IMR-90 (cell line): ENCODE data around the gene NUCB2. TPM values are rescaled to one million over a fixed set of nuclear protein-coding genes. Genes with fewer than 3 reads are reported as not detected.

ENCODE experiments used
- ATAC-seq: fragments of 200-7000 bp; cut with Tn5 transposase; 2 replicates; pipeline ENCODE4 v1.9.1; 2020; ENCODE audit warnings: low read depth, mild to moderate bottlenecking, moderate library complexity
- BruUV-seq: library from RNA; stranded (reverse); fragments of 400-500 nt; replicated peaks from 2 replicates; lab custom pipeline; 2021; lab: Mats Ljungman, UMichigan
- CTCF ChIA-PET: fragments of 300-600 bp; formaldehyde crosslinking; extraction: SDS; loops from one replicate; lab custom pipeline; 2021; ENCODE audit warnings: antibody characterized with exemption; lab: Yijun Ruan, JAX
- POLR2A ChIA-PET: fragments of 300-600 bp; sonication (Branson Sonifier 250); formaldehyde crosslinking; loops from one replicate; lab custom pipeline; 2022; ENCODE audit warnings: antibody characterized with exemption; ENCODE audit not compliant: unreplicated experiment; lab: Charles Lee
- DNase-seq: peaks from one replicate; pipeline ENCODE4 v3.0.0; 2013
- H2AFZ ChIP-seq: replicated peaks from 2 replicates; pipeline ENCODE3; 2013; ENCODE audit warnings: low read length, mild to moderate bottlenecking; ENCODE audit not compliant: poor library complexity
- H2AK5ac ChIP-seq: 2 replicates; pipeline ENCODE4 v1.6.1; 2013; ENCODE audit warnings: low read depth, low read length, inconsistent platforms
- H2AK9ac ChIP-seq: replicated peaks from 2 replicates; pipeline ENCODE3; 2013; ENCODE audit warnings: mild to moderate bottlenecking, low read depth, low read length, moderate library complexity; ENCODE audit not compliant: poor library complexity
- H2BK120ac ChIP-seq: 2 replicates; pipeline ENCODE4 v1.6.1; 2013; ENCODE audit warnings: low read depth, low read length, inconsistent platforms
- H2BK15ac ChIP-seq: 3 replicates; pipeline ENCODE4 v1.6.1; 2013; ENCODE audit warnings: low read depth, low read length, inconsistent platforms
- H2BK20ac ChIP-seq: 2 replicates; pipeline ENCODE4 v1.6.1; 2013; ENCODE audit warnings: low read depth, mild to moderate bottlenecking, inconsistent platforms, low read length, moderate library complexity
- H2BK5ac ChIP-seq: 2 replicates; pipeline ENCODE4 v1.6.1; 2013; ENCODE audit warnings: mild to moderate bottlenecking, low read depth, low read length, inconsistent platforms; ENCODE audit not compliant: poor library complexity, severe bottlenecking
- H3K14ac ChIP-seq: replicated peaks from 2 replicates; pipeline ENCODE4 v1.6.1; 2013; ENCODE audit warnings: low read depth, low read length, inconsistent platforms
- H3K18ac ChIP-seq: 2 replicates; pipeline ENCODE4 v1.6.1; 2013; ENCODE audit warnings: low read depth, low read length, control low read depth
- H3K23ac ChIP-seq: 2 replicates; pipeline ENCODE4 v1.6.1; 2013; ENCODE audit warnings: low read depth, low read length, inconsistent platforms
- H3K27ac ChIP-seq: 2 replicates; pipeline ENCODE4 v1.5.1; 2013; ENCODE audit warnings: mild to moderate bottlenecking, control low read depth, low read length; ENCODE audit not compliant: insufficient read depth
- H3K27me3 ChIP-seq: 2 replicates; pipeline ENCODE4 v1.6.1; 2013; ENCODE audit warnings: low read length; ENCODE audit not compliant: control insufficient read depth, insufficient read depth
- H3K36me3 ChIP-seq: 2 replicates; pipeline ENCODE4 v1.6.1; 2013; ENCODE audit warnings: low read length, mixed read lengths; ENCODE audit not compliant: control insufficient read depth, insufficient read depth
- H3K4ac ChIP-seq: 2 replicates; pipeline ENCODE4 v1.6.1; 2013; ENCODE audit warnings: low read depth, low read length, inconsistent platforms
- H3K4me1 ChIP-seq: 2 replicates; pipeline ENCODE4 v1.6.1; 2013; ENCODE audit warnings: low read length, mixed read lengths; ENCODE audit not compliant: control insufficient read depth, insufficient read depth
- H3K4me2 ChIP-seq: 2 replicates; pipeline ENCODE4 v1.6.1; 2013; ENCODE audit warnings: low read depth, mild to moderate bottlenecking, control low read depth, low read length, moderate library complexity
- H3K4me3 ChIP-seq: 2 replicates; pipeline ENCODE4 v1.5.1; 2013; ENCODE audit warnings: low read depth, mild to moderate bottlenecking, control low read depth, low read length, moderate library complexity; ENCODE audit not compliant: insufficient read depth
- H3K56ac ChIP-seq: 2 replicates; pipeline ENCODE4 v1.6.1; 2013; ENCODE audit warnings: low read length, inconsistent platforms; ENCODE audit not compliant: insufficient read depth; ENCODE audit errors: extremely low read depth
- H3K79me1 ChIP-seq, 2 experiments: 2 replicates each; pipeline ENCODE4 v1.6.1; 2013; ENCODE audit warnings: low read length in 2 of 2, inconsistent platforms in 1 of 2, low read depth in 1 of 2
- H3K9ac ChIP-seq: 2 replicates; pipeline ENCODE4 v1.6.1; 2013; ENCODE audit warnings: low read depth, low read length, control low read depth
- H3K9me1 ChIP-seq: 2 replicates; pipeline ENCODE4 v1.6.1; 2013; ENCODE audit warnings: low read length, inconsistent platforms; ENCODE audit not compliant: insufficient read depth
- H3K9me3 ChIP-seq: 2 replicates; pipeline ENCODE4 v1.6.1; 2013; ENCODE audit warnings: low read length; ENCODE audit not compliant: control insufficient read depth, insufficient read depth
- H4K20me1 ChIP-seq: 2 replicates; pipeline ENCODE4 v1.6.1; 2013; ENCODE audit warnings: low read length, inconsistent platforms; ENCODE audit not compliant: insufficient read depth
- H4K5ac ChIP-seq: 2 replicates; pipeline ENCODE4 v1.6.1; 2013; ENCODE audit warnings: mild to moderate bottlenecking, low read depth, low read length, control low read depth
- H4K8ac ChIP-seq, 2 experiments: 2 replicates each; pipeline ENCODE4 v1.6.1; 2013; ENCODE audit warnings: low read depth in 2 of 2, low read length in 2 of 2, control low read depth in 1 of 2, inconsistent platforms in 1 of 2
- H4K91ac ChIP-seq: 2 replicates; pipeline ENCODE4 v1.6.1; 2013; ENCODE audit warnings: low read depth, low read length, inconsistent platforms; ENCODE audit not compliant: insufficient read depth
- BHLHE40 ChIP-seq: fragments of 150-350 bp; IDR thresholded peaks from 2 replicates; pipeline ENCODE4 v1.6.1; 2016; ENCODE audit warnings: mild to moderate bottlenecking, low read depth, low read length
- CEBPB ChIP-seq: IDR thresholded peaks from 2 replicates; pipeline ENCODE4 v1.6.1; 2012; ENCODE audit warnings: low read depth, low read length, improper control_type of control experiment
- CTCF ChIP-seq: conservative IDR thresholded peaks from 2 replicates; pipeline ENCODE4 v1.5.1; 2012; ENCODE audit warnings: mild to moderate bottlenecking, low read depth, low read length, improper control_type of control experiment
- ELK1 ChIP-seq: fragments of 150-350 bp; IDR thresholded peaks from 2 replicates; pipeline ENCODE4 v1.6.1; 2016; ENCODE audit warnings: low read depth, mild to moderate bottlenecking, low read length, moderate library complexity, borderline replicate concordance
- FOS ChIP-seq: fragments of 150-350 bp; IDR thresholded peaks from 2 replicates; pipeline ENCODE4 v1.6.1; 2016; ENCODE audit warnings: low read depth, low read length
- MAFK ChIP-seq: IDR thresholded peaks from 2 replicates; pipeline ENCODE4 v1.6.1; 2012; ENCODE audit warnings: low read depth, low read length, improper control_type of control experiment
- MAZ ChIP-seq: IDR thresholded peaks from 2 replicates; pipeline ENCODE4 v1.6.1; 2012; ENCODE audit warnings: low read depth, mild to moderate bottlenecking, low read length, improper control_type of control experiment, moderate library complexity, borderline replicate concordance
- MXI1 ChIP-seq: IDR thresholded peaks from 2 replicates; pipeline ENCODE4 v1.6.1; 2012; ENCODE audit warnings: low read depth, mild to moderate bottlenecking, low read length, moderate library complexity, borderline replicate concordance
- RAD21 ChIP-seq: IDR thresholded peaks from 2 replicates; pipeline ENCODE4 v1.6.1; 2012; ENCODE audit warnings: low read length, improper control_type of control experiment
- RCOR1 ChIP-seq: IDR thresholded peaks from 2 replicates; pipeline ENCODE4 v1.6.1; 2012; ENCODE audit warnings: mild to moderate bottlenecking, low read length, improper control_type of control experiment; ENCODE audit not compliant: insufficient replicate concordance
- SMC3 ChIP-seq: fragments of 150-350 bp; IDR thresholded peaks from 2 replicates; pipeline ENCODE4 v1.6.1; 2016; ENCODE audit warnings: low read depth, mild to moderate bottlenecking, antibody characterized with exemption, low read length, moderate library complexity
- USF2 ChIP-seq: fragments of 150-350 bp; IDR thresholded peaks from 2 replicates; pipeline ENCODE4 v1.6.1; 2017; ENCODE audit warnings: mild to moderate bottlenecking, antibody characterized with exemption, low read length, low read depth
- WGBS, 2 experiments: methylation state at CpG; one replicate each; pipeline versions ENCODE4 v1.1.5 to v1.1.7; 2013; ENCODE audit warnings: missing lambda C conversion rate in 2 of 2; ENCODE audit not compliant: insufficient read length in 1 of 2; ENCODE audit errors: extremely low coverage in 2 of 2; 5-methylcytosine and 5-hydroxymethylcytosine counted together
- dilution Hi-C: fragments of 300-500 bp; cut with HindIII; formaldehyde crosslinking; loops from one replicate; pipeline ENCODE4 v1.14.3; 2018; ENCODE audit warnings: low sequenced_read_pairs; ENCODE audit not compliant: unreplicated experiment
- in situ Hi-C: fragments of 300-500 bp; cut with MboI; formaldehyde crosslinking; loops from 3 replicates; pipeline ENCODE4 v1.14.3; 2019; ENCODE audit warnings: low sequenced_read_pairs, inconsistent platforms, mixed read lengths
- intact Hi-C: fragments of 100-400 bp; cut with micrococcal nuclease; formaldehyde crosslinking; loops from 2 replicates; pipeline ENCODE4 v1.10.0; 2022
- polyA plus RNA-seq, 3 experiments: library from polyadenylated mRNA; depleted of rRNA; stranded (reverse); fragments of >200 nt; gene quantifications; 2 replicates each; pipeline ENCODE4 v1.2.3, GENCODE V29; 2012; ENCODE audit warnings: low replicate concordance in 1 of 3
- total RNA-seq: library from RNA; depleted of rRNA; stranded (reverse); fragments of >200 nt; gene quantifications from 2 replicates; pipeline ENCODE4 v1.2.3, GENCODE V29; 2012

NUCB2 gene
- total and polyA plus RNA-seq, 2 of the 4 experiments (the other 2 are of a cell fraction): 52.7 to 55.4 TPM

- no peak for TF ChIP-seq CEBPB
- TF ChIP-seq MXI1: no peak
- no peak for TF ChIP-seq CTCF
- no peak for TF ChIP-seq RCOR1
- no peak for TF ChIP-seq USF2
- TF ChIP-seq BHLHE40: no peak
- no peak for TF ChIP-seq ELK1
- no peak for TF ChIP-seq FOS
- no peak for TF ChIP-seq MAFK
- no peak for TF ChIP-seq MAZ
- TF ChIP-seq RAD21: no peak
- TF ChIP-seq SMC3: no peak
- H4K91ac ChIP-seq: no peak overlapping the region
- no peak overlapping the region for H2AK5ac ChIP-seq
- no CpG with 5 or more reads among the region's 3 CpGs for WGBS, 2 experiments
- no peak overlapping the region for H4K8ac ChIP-seq
- no peak overlapping the region for H2BK20ac ChIP-seq
- DNase-seq (peak; percentile 53), ATAC-seq (no peak)
- ChIA-PET POLR2A (no interaction called here), CTCF (no interaction called here)
- no peaks in the 10 kb centered on the region for H3K4me1 ChIP-seq
- peaks cover 42% of the 10 kb centered on the region for H3K36me3 ChIP-seq
- no peak overlapping the region for H2AFZ ChIP-seq
- H3K4ac ChIP-seq: no peak overlapping the region
- H3K27ac ChIP-seq: no peak overlapping the region
- no peak overlapping the region for H3K14ac ChIP-seq
- in situ Hi-C loops (no loop called here), dilution Hi-C loops (no loop called here), intact Hi-C loops (no loop called here)
- H3K9ac ChIP-seq: no peak overlapping the region
- no peak overlapping the region for H2AK9ac ChIP-seq
- no peak overlapping the region for H3K56ac ChIP-seq
- no peaks in the 10 kb centered on the region for H3K79me1 ChIP-seq
- H4K5ac ChIP-seq: no peak overlapping the region
- no peak overlapping the region for H3K4me2 ChIP-seq
- no peak overlapping the region for H2BK5ac ChIP-seq
- no peaks in the 10 kb centered on the region for H4K20me1 ChIP-seq
- no TSS peak for BruUV-seq
- H3K18ac ChIP-seq: no peak overlapping the region
- H2BK15ac ChIP-seq: no peak overlapping the region
- H2BK120ac ChIP-seq: no peak overlapping the region
- H3K9me1 ChIP-seq: no peaks in the 10 kb centered on the region
- H3K9me3 ChIP-seq: peaks cover 47% of the 10 kb centered on the region
- no peak overlapping the region for H3K23ac ChIP-seq
- no peak overlapping the region for H3K4me3 ChIP-seq
- H3K27me3 ChIP-seq: no peaks in the 10 kb centered on the region
Measured at GRCh38 chr11:17371614-17372013, 95.1 kb downstream of the NUCB2 start.
